ENCODE data around the gene NDOR1.

NDOR1 gene

GRCh38 chr9:137266162-137266527, 60.6 kb downstream of the NDOR1 start:
- DNase-seq = no peak
